Ovary (tissue), 3 donors: ENCODE results near the gene GABBR2.

Experiments used
- CTCF ChIP-seq, 3 donors: fragments of 450-650 bp in 2 of 3; fragments of 200-600 bp in 1 of 3; IDR thresholded peaks; one replicate each; pipeline versions ENCODE4 v1.5.1 to v1.8.0; 2016 to 2022; ENCODE audit warnings: antibody characterized with exemption in 3 of 3, mild to moderate bottlenecking in 1 of 3
- EP300 ChIP-seq: sonication (generic); formaldehyde crosslinking; IDR thresholded peaks from one replicate; pipeline ENCODE4 v1.6.1; 2017; ENCODE audit warnings: antibody characterized with exemption
- donor health status: DM: no; HTN: no; CAD: no.

DNA sequence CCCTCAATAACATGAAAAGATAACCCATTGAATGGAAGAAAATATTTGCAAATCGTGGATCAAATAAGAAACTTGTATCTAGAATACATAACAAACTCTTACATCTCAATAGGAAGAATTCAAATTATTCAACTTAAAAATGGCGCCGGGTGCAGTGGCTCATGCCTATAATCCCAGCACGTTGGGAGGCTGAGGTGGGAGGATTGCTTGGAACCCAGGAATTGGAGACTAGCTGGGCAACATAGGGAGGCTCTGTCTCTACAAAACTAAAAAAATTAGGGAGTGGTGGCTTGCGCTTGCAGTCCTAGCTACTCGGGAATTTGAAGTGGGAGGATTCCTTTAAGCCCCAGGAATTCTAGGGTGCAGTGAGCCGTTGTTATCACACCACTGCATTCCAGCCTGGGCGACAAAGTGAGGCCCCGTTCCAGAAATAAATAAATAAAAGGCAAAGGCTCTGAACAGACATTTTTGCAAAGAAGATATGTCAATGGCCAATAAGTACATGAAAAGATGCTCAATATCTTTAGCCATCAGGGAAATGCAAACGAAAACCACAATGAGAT lies 431.7 kb downstream of the GABBR2 start:
- TF ChIP-seq CTCF (IDR thresholded peaks at IDR 0.05): no peak
- TF ChIP-seq EP300: no peak
